Fibroblast of lung (primary cell): ENCODE data around the gene AARS1.

Experiments
- EZH2 ChIP-seq: IDR thresholded peaks from 2 replicates; pipeline ENCODE4 v1.5.1; 2012; ENCODE audit warnings: low read length, control low read depth, mild to moderate bottlenecking; ENCODE audit errors: missing control alignments
- TF ChIP-seq, protein P1 (sequence below), 2 donors: IDR thresholded peaks in 1 of 2; conservative IDR thresholded peaks in 1 of 2; 1 replicate in 1 of 2; 2 replicates in 1 of 2; pipeline ENCODE4 v1.5.1; 2011 to 2012; ENCODE audit warnings: low read length in 2 of 2, control low read depth in 1 of 2, inconsistent platforms in 1 of 2, low read depth in 1 of 2, mild to moderate bottlenecking in 1 of 2

DNA sequence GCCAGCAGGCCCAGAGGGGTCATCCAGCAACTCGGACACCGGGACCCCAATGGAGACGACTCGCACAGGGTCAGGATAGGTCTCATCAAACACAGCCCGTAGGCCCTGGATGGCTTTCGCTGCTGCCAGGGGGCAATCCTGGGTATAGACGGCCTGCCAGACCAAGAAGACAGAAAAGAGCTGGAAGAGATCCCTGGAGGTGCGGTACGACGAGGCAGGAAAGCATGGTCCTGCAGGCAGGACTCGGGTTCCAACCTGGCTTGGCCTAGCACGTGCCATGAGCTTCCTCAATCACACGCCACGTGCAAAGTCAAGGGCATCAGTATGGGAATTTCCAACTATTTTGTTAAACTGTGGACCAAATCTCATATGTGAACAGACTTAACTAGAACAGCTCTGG is 31.2 kb downstream of the AARS1 start:
- TF ChIP-seq, protein P1, sequence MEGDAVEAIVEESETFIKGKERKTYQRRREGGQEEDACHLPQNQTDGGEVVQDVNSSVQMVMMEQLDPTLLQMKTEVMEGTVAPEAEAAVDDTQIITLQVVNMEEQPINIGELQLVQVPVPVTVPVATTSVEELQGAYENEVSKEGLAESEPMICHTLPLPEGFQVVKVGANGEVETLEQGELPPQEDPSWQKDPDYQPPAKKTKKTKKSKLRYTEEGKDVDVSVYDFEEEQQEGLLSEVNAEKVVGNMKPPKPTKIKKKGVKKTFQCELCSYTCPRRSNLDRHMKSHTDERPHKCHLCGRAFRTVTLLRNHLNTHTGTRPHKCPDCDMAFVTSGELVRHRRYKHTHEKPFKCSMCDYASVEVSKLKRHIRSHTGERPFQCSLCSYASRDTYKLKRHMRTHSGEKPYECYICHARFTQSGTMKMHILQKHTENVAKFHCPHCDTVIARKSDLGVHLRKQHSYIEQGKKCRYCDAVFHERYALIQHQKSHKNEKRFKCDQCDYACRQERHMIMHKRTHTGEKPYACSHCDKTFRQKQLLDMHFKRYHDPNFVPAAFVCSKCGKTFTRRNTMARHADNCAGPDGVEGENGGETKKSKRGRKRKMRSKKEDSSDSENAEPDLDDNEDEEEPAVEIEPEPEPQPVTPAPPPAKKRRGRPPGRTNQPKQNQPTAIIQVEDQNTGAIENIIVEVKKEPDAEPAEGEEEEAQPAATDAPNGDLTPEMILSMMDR (conservative IDR thresholded peaks at IDR 0.05 in 1 of 2, IDR thresholded peaks at IDR 0.05 in 1 of 2; ENCODE audit: low read depth in 1 of 2, low read length in 2 of 2): no peak
- no peak for TF ChIP-seq EZH2
